WERI-Rb-1 (cell line): Measurements from ENCODE around the gene SPARC.

ENCODE experiments used
- DNase-seq: peaks from one replicate; pipeline ENCODE4 v3.0.0-alpha.2; 2020
- H3K27ac ChIP-seq: fragments of 250-450 bp; sonication (Bioruptor Pico); 2 replicates; pipeline ENCODE4 v1.5.1; 2020; ENCODE audit warnings: mild to moderate bottlenecking, moderate library complexity
- H3K27me3 ChIP-seq: fragments of 250-450 bp; sonication (Bioruptor Pico); 2 replicates; pipeline ENCODE4 v1.5.1; 2021; ENCODE audit warnings: mild to moderate bottlenecking, low read depth, moderate library complexity; ENCODE audit not compliant: insufficient read depth, severe bottlenecking
- H3K36me3 ChIP-seq: fragments of 250-450 bp; sonication (Bioruptor Pico); 2 replicates; pipeline ENCODE4 v1.5.1; 2020; ENCODE audit warnings: mild to moderate bottlenecking, moderate library complexity
- H3K4me3 ChIP-seq: 2 replicates; pipeline ENCODE4 v1.5.1; 2011; ENCODE audit warnings: low read depth, mild to moderate bottlenecking, control low read depth, low read length
- H3K9me3 ChIP-seq: fragments of 250-450 bp; sonication (Bioruptor Pico); 2 replicates; pipeline ENCODE4 v1.5.1; 2021; ENCODE audit warnings: mild to moderate bottlenecking, moderate library complexity; ENCODE audit not compliant: severe bottlenecking
- CTCF ChIP-seq: IDR thresholded peaks from 2 replicates; pipeline ENCODE4 v1.5.1; 2011; ENCODE audit warnings: low read depth, mild to moderate bottlenecking, control low read depth, inconsistent platforms, low read length

The SPARC gene

GRCh38 chr5:151719228-151720000 is 32.7 kb upstream of the SPARC start:
- peak; percentile 59; the same call in 1 of the 2 replicates for TF ChIP-seq CTCF
- H3K27ac ChIP-seq, result no peak overlapping the region
- peak; percentile 59 for DNase-seq
- no peak overlapping the region for H3K4me3 ChIP-seq
- no peaks in the 10 kb centered on the region for H3K9me3 ChIP-seq
- no peaks in the 10 kb centered on the region for H3K36me3 ChIP-seq
- H3K27me3 ChIP-seq, result no peaks in the 10 kb centered on the region

- DNase-seq, result no peak
- Histone ChIP-seq H3K27me3 (no peaks in the 10 kb centered on the region), H3K9me3 (no peaks in the 10 kb centered on the region), H3K36me3 (no peaks in the 10 kb centered on the region), H3K27ac (no peak overlapping the region), H3K4me3 (no peak overlapping the region)
- TF ChIP-seq CTCF, result no peak
Measured at GRCh38 chr5:151718646-151719045, 31.9 kb upstream of the SPARC start.

- H3K9me3 ChIP-seq, result no peaks in the 10 kb centered on the region
- no peak overlapping the region for H3K27ac ChIP-seq
- H3K4me3 ChIP-seq, result no peak overlapping the region
- no peaks in the 10 kb centered on the region for H3K36me3 ChIP-seq
- DNase-seq, result no peak
- no peak for TF ChIP-seq CTCF
- no peaks in the 10 kb centered on the region for H3K27me3 ChIP-seq
Measured at GRCh38 chr5:151718153-151718552, 31.4 kb upstream of the SPARC start.

- Histone ChIP-seq H3K9me3 (no peaks in the 10 kb centered on the region), H3K4me3 (no peak overlapping the region), H3K27me3 (no peaks in the 10 kb centered on the region), H3K27ac (no peak overlapping the region), H3K36me3 (no peaks in the 10 kb centered on the region)
- TF ChIP-seq CTCF, result no peak
- no peak for DNase-seq
Measured at GRCh38 chr5:151717416-151717815, 30.7 kb upstream of the SPARC start.

- no peak overlapping the region for H3K27ac ChIP-seq
- DNase-seq, result no peak
Measured at GRCh38 chr5:151709109-151709735, 22.5 kb upstream of the SPARC start.

More at GRCh38 chr5:151709109-151709735, 22.5 kb upstream of the SPARC start:
- Histone ChIP-seq H3K9me3 (no peaks in the 10 kb centered on the region), H3K36me3 (no peaks in the 10 kb centered on the region), H3K4me3 (no peak overlapping the region), H3K27me3 (no peaks in the 10 kb centered on the region)
- TF ChIP-seq CTCF, result no peak
